ENCODE measurements around the gene GSTM3.

The GSTM3 gene

GRCh38 chr1:109740615-109741373, at the start of gene GSTM3:
Gene GSTM3, minus strand, starts transcription at chr1:109741038. Its CDS starts 751 bp downstream, at chr1:109740287.
- in situ Hi-C loops (cut with MboI; ENCODE audit: low sequenced_read_pairs): no loop called here

- in situ Hi-C loops (cut with MboI; ENCODE audit: low sequenced_read_pairs): no loop called here
Measured at GRCh38 chr1:109790329-109790728, 49.5 kb upstream of the GSTM3 start.

DNA sequence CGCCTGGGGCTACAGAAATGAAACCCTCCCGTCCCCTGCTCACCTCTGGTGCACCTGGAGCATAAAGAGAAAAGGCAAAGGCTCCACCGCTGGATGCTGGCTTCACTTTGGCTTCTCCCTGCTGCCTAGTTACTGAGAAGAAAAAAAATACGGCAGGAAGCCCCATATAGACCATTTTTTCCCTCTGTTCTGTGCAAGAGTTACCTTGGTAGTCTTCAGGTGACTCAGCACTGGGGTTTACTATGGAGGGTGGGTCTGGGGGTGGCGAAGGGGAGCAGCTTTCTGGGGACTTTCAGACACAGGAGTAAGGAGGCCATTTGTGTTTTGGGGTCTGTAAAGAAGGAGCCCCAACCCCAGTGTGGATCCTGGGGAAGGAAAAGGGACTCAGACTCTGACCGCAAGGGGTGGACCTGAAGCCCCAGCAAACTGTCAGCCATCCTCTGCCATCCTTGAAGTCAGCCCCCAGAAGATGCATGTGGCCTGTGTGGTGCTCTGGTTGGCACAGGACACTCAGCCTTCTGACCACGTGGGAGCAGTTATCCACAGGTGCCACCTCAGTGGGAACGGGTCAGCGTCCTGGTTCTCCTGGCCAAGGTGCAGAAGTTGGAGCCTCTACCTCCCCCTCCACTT, 48.8 kb upstream of the GSTM3 start:
- in situ Hi-C loops (cut with MboI; ENCODE audit: low sequenced_read_pairs): no loop called here

GRCh38 chr1:109788695-109789521, 48.1 kb upstream of the GSTM3 start:
- in situ Hi-C loops (cut with MboI; ENCODE audit: low sequenced_read_pairs): no loop called here

GRCh38 chr1:109787845-109788601, 47.2 kb upstream of the GSTM3 start:
- in situ Hi-C loops (cut with MboI; ENCODE audit: low sequenced_read_pairs): no loop called here

DNA sequence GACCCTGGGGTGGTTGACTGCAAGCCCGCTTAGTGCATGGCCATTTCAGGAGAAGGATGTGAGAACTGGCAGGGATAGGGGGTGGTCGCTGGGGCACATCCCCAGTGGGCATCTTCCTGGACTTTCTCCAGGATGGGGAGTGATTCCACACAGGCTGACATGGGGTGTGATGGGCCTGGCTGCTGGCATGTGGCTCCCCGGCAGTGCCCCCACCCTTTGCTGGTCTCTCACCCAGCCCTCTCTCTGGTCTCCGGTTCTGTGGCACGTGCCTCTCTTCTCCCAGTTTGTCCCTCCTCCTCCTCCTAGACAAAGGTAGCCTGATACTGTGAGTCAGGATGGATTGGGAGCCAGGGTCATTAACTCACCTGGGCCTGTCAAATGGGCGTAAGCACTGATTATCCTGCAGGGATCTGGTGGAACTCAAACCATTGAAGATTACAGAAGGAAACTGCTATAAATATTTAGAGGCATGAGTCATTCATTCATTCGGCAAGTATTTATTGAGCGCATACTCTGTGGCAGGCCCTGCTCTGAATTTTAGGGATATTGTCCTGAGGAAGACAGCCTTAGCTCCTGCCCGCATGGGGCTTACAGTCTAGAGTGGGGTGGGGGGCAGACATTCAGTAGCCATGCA, 46.5 kb upstream of the GSTM3 start:
- in situ Hi-C loops (cut with MboI; ENCODE audit: low sequenced_read_pairs): no loop called here

GRCh38 chr1:109786531-109787021, 45.7 kb upstream of the GSTM3 start:
- in situ Hi-C loops (cut with MboI; ENCODE audit: low sequenced_read_pairs): no loop called here

GRCh38 chr1:109786112-109786480, 45.3 kb upstream of the GSTM3 start:
- in situ Hi-C loops (cut with MboI; ENCODE audit: low sequenced_read_pairs): no loop called here

- in situ Hi-C loops (cut with MboI; ENCODE audit: low sequenced_read_pairs): no loop called here
Measured at GRCh38 chr1:109785446-109786111, 44.7 kb upstream of the GSTM3 start.

DNA sequence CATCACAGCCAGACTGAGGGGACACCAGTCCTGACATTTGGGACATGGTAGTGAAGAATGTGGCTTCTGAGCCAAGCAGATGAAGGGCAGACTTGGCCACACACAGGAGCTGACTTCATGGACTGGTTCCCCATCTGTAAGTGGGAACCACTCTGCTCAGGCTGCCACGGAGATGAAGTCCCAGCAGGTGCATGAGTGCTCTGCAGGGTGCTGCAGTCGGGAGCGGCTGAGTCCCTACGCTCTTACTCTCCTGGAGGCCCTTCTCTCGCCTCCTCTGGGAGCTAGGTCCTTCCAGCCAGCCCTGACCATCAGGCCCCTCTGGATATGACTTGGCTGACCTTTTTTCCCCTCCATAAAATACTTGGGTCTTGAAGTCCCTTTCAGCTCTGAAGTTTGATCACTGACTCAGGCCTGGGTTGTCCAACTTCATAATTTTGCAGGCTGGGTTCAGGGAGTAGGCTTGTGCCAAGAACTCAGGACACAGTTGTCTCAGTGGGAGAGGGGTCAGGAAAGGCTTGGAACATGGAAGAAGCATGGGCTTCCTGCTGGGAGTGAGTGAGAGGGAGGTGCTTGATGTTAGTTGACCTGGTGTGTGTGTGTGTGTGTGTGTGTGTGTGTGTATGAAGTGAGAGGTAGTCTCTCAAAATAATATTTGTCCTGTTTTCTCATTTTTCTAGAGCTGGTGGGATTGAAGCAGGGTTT, 43.9 kb upstream of the GSTM3 start:
- in situ Hi-C loops (cut with MboI; ENCODE audit: low sequenced_read_pairs): no loop called here

DNA sequence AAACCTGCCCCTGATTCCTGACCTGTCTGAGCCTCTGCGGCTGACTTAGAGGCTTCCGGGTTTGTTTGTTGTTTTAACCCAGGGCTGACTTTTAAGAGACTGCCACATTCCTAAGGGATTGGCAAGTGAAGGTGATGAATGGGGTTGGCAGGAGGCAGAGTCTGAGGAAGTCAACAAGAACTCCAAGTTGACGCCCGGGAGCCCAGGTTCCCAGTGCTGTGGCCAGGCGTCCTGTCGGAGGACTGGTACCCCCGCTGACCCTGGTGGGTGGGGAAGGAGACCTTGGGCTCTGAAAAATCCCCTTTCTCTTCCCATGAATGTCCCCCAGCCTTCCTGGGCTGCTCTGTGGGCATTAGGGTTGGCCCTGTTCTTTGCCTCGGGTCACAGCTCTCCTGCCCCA, 42.6 kb upstream of the GSTM3 start:
- in situ Hi-C loops (cut with MboI; ENCODE audit: low sequenced_read_pairs): no loop called here

- in situ Hi-C loops (cut with MboI; ENCODE audit: low sequenced_read_pairs): no loop called here
Measured at GRCh38 chr1:109782927-109783326, 42.1 kb upstream of the GSTM3 start.

GRCh38 chr1:109782514-109782913, 41.7 kb upstream of the GSTM3 start:
- in situ Hi-C loops (cut with MboI; ENCODE audit: low sequenced_read_pairs): no loop called here

DNA sequence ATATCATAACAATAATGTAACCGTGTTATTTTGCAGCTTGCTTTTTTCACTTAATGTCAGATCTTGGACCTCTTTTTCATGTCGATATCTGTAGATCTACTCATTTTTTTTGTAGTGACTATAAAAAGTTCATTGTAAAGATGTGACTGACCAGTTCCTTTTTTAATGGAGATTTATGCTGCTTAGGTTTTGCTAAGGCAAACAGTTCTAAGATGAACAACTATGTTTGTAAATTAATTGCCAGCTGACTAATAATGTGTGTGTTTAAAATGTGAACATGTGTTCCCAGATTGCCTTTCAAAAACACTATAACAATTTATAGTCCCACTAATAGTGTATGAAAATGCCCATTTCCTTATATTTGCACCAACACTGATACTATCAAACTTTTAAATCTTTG, 41.0 kb upstream of the GSTM3 start:
- in situ Hi-C loops (cut with MboI; ENCODE audit: low sequenced_read_pairs): no loop called here

GRCh38 chr1:109780982-109781381, 40.1 kb upstream of the GSTM3 start:
- in situ Hi-C loops (cut with MboI; ENCODE audit: low sequenced_read_pairs): no loop called here

DNA sequence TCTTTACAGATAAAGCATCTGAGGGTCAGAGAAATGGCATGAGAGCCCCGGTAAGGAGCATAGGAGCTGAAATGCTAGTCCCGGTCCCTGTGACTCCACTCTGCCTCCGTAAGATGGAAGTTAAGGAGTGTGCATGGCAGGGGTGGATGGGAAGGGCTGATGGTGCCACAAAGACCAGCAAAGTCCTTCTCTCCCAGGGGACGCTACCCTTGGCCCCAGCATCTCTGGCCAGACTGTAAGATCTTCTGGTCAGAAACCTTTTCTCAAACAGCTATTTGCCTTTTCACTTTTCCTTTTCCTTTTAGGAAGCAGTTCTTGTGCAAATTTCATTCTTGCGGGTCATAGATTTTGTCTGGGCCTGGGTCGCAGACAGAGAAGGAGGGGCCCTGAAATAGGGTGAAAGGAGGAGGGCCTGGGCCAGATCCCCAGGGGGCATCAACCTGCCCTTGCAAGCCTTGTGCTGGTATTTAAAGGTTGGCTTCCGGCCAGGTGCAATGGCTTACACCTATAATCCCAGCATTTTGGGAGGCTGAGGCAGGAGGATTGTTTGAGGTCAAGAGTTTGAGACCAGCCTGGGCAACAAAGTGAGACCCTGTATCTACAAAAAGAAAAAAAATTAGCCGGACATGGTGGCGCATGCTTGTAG, 37.3 kb upstream of the GSTM3 start:
- in situ Hi-C loops (cut with MboI; ENCODE audit: low sequenced_read_pairs): no loop called here

GRCh38 chr1:109777436-109777835, 36.6 kb upstream of the GSTM3 start:
- in situ Hi-C loops (cut with MboI; ENCODE audit: low sequenced_read_pairs): no loop called here

DNA sequence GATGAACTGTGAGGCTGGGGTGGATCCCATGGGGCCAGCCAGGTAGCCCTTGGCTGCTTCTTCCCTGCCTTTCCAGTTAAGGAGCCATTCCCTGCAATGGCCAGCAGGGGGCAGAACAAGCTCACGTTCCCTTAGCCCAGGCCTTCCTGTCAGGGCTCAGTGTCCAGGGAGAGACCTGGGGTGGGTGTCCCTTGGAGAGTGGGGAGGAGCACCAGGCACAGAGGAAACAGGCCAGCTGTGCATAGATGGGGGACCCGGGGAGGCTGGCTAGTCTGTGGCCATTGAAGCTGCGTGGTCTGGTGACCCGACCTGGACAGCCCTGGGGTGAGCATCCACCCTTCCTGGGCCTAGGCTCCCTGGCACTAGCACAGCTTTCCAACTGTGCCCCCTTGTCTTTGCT, 36.1 kb upstream of the GSTM3 start:
- in situ Hi-C loops (cut with MboI; ENCODE audit: low sequenced_read_pairs): no loop called here

Data from HL-60/S4 treated with phorbol 12-myristate 13-acetate at 8.2 ng/mL for 4 days and 3 days (cell line).